OCI-LY3 (cell line): ENCODE measurements around the gene FUZ.

ENCODE experiments used
- EZH2phosphoT487 ChIP-seq: fragments of 200-600 bp; shearing (Covaris generic); IDR thresholded peaks from 2 replicates; pipeline ENCODE4 v1.6.1; 2018; ENCODE audit warnings: antibody characterized with exemption, mixed run types, low read depth
- TF ChIP-seq, protein P1 (sequence below): fragments of 200-600, 300-600 bp; sonication (generic); IDR thresholded peaks from 2 replicates; pipeline ENCODE4 v1.5.1; 2014; ENCODE audit warnings: antibody characterized with exemption, low read length, low read depth

DNA sequence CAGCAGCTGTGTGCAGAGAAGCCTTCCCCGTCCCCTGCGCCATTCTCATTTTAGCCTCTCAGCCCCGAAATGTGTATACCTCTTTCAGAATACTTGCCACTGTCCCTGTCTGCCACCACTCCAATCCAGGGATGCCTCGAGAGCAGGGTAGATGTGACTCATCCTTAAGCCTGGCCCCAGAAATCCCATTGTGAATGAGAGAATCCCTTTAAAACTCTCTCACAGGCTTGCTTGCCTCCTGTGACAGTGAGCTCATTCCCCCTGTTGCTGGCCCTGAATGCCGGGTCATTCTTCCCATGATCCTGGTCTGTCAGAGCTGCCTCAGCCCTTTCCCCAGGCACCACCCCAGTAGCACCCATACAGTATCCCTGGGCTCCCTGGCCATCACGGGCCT lies 36.7 kb downstream of the FUZ start:
- TF ChIP-seq, protein P1, sequence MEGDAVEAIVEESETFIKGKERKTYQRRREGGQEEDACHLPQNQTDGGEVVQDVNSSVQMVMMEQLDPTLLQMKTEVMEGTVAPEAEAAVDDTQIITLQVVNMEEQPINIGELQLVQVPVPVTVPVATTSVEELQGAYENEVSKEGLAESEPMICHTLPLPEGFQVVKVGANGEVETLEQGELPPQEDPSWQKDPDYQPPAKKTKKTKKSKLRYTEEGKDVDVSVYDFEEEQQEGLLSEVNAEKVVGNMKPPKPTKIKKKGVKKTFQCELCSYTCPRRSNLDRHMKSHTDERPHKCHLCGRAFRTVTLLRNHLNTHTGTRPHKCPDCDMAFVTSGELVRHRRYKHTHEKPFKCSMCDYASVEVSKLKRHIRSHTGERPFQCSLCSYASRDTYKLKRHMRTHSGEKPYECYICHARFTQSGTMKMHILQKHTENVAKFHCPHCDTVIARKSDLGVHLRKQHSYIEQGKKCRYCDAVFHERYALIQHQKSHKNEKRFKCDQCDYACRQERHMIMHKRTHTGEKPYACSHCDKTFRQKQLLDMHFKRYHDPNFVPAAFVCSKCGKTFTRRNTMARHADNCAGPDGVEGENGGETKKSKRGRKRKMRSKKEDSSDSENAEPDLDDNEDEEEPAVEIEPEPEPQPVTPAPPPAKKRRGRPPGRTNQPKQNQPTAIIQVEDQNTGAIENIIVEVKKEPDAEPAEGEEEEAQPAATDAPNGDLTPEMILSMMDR: no peak
- TF ChIP-seq EZH2phosphoT487: no peak
